Activated CD8-positive, alpha-beta memory T cell treated with anti-CD3 and anti-CD28 coated beads, Interleukin-2, amount 50 U/mL, for 4 hours (primary cell): ENCODE data around the gene CD160.
"Not testable (repeated sequence)": the region's sequence is repeated elsewhere in the genome, so short reads cannot be mapped to it uniquely, and the experiment has no call there.

Experiments
- DNase-seq: peaks from one replicate; pipeline ENCODE4 v3.0.0-alpha.2; 2020

Gene CD160, protein sequence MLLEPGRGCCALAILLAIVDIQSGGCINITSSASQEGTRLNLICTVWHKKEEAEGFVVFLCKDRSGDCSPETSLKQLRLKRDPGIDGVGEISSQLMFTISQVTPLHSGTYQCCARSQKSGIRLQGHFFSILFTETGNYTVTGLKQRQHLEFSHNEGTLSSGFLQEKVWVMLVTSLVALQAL

DNA sequence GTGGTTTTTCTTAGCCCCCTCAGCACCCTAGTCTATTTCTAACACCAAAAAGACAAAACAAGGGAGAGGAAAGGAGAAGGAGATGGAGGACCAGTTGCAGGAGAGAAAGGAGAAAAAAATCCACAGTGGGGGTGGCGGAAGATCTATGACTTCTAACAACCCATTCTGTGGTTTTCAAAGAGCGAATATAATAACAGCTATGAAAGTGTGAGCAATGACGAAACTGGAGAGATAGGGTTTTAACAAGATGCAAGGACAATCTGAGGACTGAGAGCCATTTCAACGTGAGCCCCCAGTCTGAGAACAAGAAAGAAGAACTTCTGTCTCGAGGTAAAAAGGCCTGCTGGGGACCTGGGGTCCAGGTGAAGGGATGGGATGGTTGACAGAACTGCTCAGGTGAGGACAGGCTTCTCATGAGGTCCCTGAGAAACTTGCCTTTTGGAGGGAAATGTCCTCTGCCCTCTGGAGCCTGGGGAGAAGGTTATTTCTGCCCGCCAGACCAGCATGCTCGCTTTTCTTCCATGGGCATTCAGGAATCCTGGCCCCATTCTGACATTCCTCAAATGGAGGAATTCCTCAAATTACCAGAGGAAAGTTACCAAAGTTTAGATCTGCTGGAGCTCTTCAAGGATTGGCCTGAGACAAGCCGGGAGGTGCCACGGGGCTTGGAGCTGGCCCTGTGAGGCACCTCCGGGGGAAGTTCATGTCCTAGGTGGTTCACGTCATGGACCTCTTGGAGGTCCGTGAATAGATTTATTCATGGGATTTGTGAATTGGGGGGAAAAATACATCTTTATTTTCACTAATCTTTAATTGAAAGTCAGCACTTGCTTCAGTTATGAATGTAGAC lies at the start of gene CD160:
CD160 (plus strand) TSS at position 270 of the 850 bp plus-strand sequence. CDS start 8,829 bp downstream, outside the sequence.
- no peak for DNase-seq

DNA sequence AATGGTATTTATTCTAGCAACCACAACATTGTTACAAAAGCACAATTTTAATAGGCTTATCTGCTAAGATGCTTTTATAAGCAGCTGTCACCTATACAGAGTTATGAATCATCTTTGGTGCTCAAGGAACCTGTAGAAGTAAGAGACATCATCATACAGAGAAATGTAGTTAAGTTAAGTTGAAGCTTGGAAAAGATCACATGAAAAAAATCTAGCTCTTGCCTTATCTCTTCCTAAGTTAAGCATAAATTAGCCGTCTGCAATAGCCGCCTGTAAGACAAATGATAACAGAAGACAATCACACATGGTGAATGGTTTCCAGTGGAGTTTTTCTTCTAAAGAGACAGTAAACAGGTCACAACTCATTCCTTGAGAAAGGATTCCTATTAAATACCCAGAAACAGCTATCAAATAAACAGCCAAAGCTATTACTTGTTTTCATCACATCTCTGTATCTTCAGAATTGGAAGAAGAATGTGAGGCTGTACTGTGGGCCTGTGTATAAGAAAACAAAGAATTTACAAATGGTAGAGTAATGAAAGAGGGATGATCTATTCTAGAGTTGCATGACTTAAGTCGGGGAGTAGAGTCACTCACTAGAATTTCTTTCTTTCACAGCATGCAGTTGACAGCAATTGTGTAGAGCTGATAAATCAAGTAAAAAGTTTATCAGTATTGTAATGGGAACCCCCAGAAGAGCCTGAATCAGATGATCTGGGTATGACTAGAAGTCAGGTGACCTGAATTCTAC lies 48.1 kb upstream of the CD160 start:
- not testable (repeated sequence) for DNase-seq

DNA sequence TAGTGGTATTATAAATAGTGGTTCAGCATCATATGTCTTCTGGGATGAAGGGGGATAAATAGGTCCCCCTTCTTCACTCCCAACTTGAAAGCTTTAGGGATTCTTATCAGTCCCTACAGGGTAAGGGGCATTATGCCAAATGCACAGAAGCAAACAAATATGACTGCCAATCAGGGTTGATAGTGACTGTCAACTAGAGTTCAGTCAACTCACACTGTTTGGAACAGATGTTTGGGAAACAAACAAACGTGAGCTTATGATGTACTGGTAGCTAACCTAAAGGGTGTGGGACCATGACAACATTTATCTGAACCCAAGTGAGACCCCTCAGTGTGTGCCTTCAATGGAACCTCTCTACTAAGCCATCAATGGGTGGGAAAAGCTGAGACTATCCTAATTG lies 46.1 kb upstream of the CD160 start:
- DNase-seq, result not testable (repeated sequence)

DNA sequence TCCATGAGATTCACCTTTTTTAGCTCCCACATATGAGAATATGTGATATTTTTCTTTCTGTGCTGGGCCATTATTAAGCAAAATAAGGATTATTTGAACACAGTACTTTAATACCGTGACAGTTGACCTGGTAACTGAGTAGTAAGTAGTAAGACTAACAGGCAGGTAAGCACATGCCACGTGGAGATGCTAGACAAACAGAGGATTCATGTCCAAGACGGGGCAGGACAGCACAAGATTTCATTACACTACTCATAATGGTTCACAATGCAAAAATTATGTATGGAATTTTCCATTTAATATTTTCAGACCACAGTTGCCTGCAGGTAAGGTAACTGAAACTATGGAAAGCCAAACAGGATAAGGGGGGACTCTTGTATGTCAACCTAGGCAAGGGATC lies 34.4 kb upstream of the CD160 start:
- DNase-seq, result not testable (repeated sequence)

DNA sequence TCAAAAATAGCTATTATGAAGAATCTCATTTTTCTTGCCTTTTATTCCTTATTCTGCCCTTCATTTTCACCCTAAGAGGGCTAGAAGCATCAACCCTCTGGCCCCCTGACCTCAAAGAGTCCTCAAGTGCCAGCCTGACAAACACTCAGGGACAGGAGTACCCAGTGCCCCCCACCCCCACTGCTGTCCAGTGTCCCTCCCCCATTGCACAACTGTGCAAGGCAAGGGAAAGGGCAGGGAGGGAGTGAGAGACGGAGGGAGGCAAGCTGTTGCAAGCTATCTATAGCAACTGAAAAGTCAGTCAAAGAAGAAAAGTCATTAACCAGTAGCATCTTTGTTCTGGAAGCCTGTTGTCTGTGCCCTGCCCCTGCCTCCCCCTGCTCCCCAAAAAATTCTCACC lies 33.2 kb upstream of the CD160 start:
- DNase-seq, result not testable (repeated sequence)

DNA sequence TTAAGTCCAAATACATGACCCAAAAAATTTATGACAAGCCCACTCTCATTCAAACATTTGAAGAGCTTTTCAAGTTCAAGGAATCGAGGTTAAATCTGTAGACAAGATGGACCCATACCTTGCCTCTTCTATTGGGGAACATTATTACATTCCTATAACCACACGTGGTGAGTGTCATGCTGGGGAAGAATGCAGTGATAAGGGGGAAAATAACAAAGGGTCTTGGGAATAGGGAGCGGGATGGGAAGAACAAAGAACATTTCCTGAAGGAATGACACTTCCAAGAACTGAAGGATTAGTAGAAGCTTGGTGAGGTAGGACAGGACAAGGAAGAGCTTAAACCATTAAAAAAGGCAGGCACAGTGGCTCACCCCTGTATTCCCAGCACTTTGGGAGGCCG lies 31.0 kb upstream of the CD160 start:
- DNase-seq, result no peak

DNA sequence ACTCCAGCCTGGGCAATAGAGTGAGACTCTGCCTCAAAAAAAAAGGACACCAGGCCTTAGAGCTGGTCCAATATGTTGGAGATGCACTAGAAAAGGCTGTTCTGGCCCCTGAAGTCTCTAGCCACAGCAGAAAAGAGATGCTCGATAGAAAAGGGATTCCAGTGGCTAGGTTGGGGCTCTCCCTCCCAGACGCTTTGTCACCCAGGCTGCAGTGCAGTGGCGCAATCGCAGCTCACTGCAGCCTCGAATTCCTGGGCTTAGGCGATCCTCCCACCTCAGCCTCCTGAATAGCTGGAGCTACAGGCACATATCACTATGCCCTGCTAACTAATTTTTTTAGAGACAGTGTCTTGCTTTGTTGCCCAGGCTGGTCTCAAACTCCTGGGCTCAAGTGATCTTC lies 30.4 kb upstream of the CD160 start:
- no peak for DNase-seq

DNA sequence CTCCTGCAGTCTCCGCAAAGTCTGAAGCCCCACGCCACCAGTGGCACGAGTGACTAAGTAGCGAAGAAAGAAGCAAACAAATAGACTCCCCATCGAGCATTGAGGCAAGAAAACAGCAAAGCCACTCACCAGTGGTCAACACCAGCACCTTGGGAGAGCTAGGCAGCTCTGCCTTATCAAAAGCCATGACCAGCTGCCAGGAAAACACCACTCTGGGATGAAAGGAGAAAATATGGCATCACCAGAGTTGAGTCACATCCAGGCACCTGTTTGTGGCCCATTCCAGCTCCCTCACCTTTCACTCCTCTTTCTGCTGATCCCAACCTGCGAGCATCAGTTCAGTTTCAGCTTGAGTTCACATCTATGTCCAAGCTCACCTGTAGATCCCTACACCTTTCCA lies 29.4 kb upstream of the CD160 start:
- DNase-seq, result no peak

DNA sequence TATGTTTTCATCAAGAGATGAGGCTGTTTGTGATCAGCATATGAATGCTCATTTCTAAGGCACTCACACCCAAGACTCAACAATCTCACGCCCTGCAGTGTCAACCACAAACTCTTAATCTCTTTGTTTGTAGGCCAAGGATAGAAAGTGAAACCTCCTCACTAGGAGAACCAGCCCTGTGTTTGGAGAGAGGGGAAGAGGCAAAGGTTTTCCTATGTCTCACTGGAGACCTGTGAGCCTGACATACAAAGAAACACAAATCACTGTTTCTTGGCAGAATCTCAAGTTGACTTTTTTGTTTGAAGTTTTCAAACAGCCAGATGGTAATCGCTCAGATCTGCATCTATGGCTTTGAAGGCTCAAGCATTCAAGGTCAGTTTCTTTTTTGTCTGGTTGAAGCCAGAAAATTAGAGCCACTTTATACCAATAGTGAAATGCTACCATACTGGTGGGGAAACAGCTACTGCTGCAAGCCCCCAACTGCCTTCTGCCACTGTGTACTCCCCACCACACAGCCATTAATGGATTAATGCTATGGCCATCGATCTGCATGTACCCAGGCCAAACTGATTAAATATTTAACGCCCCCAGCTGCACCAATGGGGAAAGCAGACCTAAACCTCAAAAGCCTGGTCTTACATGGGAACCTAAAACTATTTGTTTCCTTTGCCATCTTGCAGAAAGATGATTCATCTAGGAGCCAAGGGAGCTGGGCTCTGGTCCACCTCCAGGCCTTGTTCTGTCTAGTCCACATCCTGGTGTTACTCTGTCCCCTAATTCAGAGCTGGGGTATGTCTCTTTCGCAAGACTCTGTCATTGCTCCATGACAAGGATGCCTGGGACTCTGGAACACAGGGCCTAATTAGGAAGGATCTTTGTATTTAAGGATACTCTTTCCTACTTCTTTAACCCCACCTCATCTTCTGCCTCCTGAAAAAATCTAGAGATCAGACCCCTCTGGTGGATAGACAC lies 28.4 kb upstream of the CD160 start:
- peak; percentile 17 for DNase-seq

DNA sequence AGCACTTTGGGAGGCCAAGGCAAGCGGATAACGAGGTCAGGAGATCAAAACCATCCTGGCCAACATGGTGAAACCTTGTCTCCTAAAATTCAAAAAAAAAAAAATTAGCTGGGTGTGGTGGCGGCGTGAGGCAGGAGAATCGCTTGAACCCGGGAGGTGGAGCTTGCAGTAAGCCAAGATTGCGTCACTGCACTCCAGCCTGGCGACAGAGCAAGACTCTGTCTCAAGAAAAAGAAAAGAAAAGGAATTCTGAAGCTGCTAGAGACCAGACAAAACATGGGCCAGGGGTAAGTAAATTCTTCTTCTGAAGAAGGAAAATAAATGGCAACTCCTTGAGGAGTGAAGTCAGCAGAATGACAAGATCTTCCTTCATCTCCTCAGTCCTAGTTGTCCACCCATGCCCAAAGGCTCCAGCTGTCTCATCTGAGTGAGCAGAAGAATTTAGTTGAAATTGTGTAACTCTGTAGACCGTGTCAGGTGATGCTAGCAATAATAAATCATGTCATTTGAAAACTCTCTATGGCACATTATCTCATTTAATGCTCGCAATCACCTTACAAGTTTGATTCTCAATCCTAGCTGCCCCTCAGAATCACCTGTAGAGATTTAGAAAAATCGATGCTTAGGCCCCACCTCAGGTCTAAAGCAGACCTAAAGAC lies 26.4 kb upstream of the CD160 start:
- DNase-seq, result no peak

DNA sequence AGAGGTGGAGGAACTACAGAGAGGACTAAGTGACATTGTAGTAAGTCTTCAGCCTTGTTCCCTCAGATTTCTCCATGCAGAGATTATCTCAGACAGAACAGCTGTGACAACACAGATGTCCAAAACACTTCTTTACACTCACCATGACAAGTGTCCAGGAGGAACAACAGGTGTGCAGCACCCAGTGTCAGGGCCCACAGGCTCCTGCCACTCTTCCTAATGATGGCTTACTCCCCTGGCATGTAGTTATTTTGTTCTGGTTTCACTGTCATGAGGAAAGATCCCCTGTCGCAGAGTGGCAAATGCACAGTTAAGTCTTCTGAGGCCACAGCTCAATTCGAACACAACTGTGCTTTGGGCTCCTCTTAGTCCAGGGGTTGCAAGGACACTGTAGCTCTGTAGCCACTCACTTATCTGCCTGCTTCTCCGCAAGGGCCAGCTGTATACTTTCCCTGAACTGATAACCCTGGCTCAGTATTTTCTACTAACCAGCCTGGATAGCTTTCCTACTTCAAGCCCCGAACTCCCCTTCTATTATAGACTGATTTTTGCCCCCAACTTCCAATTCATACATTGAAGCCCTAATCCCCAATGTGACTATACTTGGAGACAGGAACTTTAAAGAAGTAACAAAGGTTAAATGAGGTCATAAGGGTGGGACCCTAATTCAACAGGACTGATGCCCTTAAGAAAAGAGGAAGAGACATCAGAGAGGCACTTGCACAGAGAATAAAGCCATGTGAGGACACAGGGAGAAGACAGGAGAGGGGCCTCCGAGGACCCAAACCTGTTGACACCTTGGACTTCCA lies 23.3 kb upstream of the CD160 start:
- no peak for DNase-seq

DNA sequence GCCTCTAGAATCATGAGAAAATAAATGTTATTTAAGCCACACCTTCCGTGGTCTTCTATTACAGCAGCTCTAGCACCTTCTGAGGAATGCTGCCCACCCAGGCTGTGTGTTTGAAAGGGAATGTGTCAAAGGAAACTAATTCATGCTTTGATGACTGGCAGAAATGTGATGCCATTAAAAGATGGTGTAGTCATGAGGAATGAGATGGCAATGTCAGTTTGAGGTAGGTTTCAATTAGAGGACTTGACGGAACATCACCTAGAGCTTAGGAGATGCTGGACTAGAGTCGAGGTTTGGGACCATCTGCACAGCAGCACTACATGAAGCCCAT lies 22.7 kb upstream of the CD160 start:
- no peak for DNase-seq

DNA sequence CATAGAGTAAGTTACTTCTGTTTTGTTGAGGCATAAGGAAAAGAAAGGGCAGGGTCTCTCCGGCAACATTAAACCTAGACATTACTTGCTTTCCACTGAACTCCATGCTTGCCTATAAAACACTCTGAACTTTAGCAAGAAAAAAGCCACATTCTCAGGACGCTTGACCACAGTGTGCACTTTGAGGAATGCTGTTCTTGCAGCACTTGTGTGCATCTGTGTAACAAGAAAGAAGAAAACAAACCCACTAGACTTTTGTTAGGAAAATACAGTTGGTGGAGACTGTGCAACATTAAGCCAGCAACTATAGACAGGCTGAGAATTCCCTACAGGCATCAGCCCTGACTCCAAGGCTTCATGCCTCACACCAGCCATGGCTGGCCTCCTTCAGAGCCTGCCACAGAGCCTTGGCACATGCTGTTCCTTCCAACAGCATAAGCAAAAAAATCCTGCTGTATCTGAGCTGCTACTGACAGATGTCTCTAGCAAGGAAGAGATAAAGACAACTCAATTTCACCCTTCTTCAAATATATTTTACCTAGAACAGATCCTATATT lies 17.9 kb upstream of the CD160 start:
- no peak for DNase-seq

DNA sequence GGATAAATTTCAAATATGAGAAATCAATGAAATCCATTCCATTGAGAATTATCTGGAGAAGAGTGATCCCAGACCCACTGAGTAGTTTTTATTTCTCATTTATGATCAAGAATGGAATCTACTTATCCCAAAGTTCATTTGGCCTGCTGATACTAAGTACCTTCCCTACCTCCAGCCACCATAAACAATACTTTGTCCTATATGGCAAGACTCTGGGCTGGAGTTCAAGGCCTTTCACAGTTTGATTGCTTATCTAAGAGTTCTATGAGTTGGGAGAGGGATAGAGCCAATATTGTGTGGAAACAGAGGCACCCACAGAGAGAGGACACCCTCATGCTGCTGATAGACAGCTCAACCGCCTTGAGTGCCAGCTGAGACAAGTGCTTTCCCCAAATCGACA lies 17.2 kb upstream of the CD160 start:
- DNase-seq, result no peak

DNA sequence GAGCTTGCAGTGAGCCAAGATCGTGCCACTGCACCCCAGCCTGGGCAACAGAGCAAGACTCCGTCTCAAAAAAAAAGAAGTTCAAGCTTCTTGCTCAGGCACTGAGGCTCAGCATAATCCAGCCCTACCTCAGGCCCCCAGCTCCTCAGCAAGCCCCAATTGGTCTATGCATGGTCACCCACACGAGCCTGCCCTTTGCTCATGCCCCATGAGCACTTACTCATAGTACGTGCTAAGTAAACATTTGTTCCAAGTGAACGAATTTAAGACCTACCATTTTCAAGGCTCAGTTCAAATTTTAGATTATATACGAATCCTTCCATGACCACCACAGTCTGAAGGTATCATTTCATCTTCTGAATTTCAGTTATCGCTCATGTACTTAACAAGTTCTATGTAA lies 16.5 kb upstream of the CD160 start:
- DNase-seq, result no peak

DNA sequence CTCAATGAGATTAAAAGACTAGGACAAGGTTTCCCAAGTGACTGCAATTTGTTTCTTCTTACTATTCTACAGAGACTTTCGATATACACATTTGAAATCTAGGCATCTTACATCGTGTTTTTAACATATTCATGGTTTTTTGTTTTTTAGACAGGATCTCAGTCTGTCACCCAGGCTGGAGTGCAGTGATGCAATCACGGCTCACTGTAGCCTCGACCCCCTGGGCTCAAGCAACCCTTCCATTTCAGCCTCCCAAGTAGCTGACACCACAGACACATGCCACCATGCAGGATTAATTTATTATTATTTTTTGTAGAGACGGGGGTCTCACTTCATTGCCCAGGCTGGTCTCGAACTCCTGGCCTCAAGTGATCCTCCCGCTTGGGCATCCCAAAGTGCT lies 13.7 kb upstream of the CD160 start:
- no peak for DNase-seq

DNA sequence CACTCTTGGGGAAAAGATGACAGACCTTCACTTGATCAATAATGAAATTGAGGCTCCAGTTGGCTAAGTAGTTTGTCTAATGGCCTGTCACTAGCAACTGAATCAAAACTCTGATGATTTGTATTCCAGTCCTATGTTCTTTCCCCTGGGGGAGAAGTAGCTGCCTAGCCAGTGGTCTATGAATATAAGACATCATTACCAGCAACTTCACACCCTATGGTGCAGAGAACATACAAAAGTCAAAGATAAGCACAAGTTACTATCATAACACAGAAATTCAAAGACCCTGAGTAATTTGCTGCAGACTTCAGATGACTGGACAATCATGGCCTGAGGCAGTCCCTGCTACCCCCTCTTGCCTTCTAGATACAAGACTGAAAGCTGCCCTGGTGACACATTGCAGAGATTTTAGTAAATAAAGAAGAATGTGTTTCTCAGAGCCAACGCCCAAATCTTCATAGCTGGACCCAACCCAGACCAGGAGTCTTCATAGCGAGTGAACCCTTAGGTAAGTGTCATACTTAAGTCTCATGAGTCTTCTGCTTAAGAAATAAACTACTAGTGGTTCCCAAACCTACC lies 13.1 kb upstream of the CD160 start:
- no peak for DNase-seq

DNA sequence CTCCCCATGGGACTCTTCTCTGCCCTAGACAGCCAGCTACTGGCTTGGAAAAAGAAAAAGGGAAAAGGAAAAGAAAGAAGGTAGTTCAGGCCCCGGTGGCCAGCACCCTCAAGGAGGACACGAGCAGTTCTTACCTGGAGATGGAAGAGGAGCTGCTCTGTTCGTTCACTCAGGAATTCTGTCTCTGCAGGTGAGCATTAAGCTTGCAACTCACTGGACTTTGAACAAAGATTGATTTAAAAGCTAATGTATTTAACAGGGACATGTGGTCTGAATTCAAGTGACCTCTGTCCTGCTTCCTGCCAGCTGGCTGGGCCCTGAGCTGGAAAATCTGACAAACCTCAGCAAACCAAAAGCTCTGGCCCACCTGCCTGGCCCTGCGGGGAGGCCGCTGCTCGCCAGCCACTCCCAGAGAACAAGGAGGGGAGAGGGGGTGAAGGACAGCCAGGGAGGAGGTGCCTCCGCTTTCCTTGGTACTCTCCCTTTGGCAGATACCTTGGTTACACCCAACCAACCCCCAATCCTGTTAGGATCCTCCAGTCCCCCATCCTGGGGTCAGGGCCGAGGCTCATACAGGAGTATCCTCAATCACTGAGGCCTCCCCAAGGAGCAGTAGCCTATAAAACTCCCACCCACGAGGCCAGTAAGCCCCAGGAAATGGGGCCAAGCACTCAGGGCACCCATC lies 12.0 kb upstream of the CD160 start, which contains the start of gene PDZK1:
PDZK1 (minus strand) TSS at position 186 of the 685 bp plus-strand sequence. CDS start 19,347 bp downstream, outside the sequence.
- no peak for DNase-seq

DNA sequence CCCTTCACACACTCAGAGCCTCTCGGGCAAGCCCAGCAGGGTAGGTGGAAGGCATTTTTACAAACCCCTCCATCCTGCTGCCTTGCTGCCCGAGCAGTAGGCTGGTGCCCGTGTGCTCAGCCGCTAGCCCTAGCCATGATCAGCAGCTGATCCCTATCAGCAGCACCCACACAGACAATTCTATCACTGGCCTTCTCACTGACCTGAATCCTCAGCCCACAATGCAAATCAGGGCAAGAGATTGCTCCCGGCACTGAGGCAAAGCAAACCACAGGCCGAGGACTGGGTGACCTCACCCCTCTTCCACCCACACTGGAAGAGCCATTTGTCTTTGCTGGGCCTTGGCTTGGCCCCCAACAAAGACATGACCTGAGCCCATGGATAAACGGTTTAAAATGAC lies 11.2 kb upstream of the CD160 start:
- DNase-seq, result no peak
